Body of pancreas (tissue), 4 donors: ENCODE measurements around the gene SYCE1L.

Source experiments
- CTCF ChIP-seq, 7 experiments: fragments of 450-650 bp in 4 of 7; fragments of 200-600 bp in 3 of 7; sonication (generic) in 3 of 7; IDR thresholded peaks; one replicate each; pipeline ENCODE4 v1.5.1; 2016 to 2019; ENCODE audit warnings: antibody characterized with exemption in 7 of 7
- POLR2A ChIP-seq, 3 donors: fragments of 450-650 bp; IDR thresholded peaks; one replicate each; pipeline ENCODE4 v1.6.1; 2016; ENCODE audit warnings: antibody characterized with exemption in 3 of 3, mild to moderate bottlenecking in 2 of 3

- no peak for TF ChIP-seq POLR2A (IDR thresholded peaks at IDR 0.05)
- no peak for TF ChIP-seq CTCF (IDR thresholded peaks at IDR 0.05)
Observed at GRCh38 chr16:77246150-77246549, 46.9 kb downstream of the SYCE1L start.
